Fibroblast of skin of right quadriceps (primary cell): ENCODE data around the gene ZBTB7C.

Experiments
- DNase-seq: peaks from one replicate; pipeline ENCODE4 v3.0.0-alpha.2; 2013

ZBTB7C gene

DNA sequence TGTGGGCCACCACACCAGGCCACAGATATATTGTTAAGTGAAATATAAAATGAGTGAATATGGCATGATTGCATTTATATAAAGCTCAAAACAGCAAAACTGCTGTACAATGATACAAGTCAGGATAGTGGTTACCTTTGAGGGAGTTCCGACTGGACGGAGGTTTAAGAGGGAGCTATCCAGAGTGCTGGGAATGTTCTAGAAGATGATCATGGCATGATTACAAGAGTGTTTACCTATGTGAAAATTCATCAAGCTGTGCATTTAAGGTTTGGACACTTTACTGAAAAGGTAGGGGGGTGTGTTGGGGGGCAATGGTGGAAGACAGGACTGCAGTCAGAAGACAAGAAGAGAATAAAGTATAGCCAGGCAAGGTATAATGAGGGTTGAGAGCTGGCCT lies 201.4 kb downstream of the ZBTB7C start:
- DNase-seq = no peak

DNA sequence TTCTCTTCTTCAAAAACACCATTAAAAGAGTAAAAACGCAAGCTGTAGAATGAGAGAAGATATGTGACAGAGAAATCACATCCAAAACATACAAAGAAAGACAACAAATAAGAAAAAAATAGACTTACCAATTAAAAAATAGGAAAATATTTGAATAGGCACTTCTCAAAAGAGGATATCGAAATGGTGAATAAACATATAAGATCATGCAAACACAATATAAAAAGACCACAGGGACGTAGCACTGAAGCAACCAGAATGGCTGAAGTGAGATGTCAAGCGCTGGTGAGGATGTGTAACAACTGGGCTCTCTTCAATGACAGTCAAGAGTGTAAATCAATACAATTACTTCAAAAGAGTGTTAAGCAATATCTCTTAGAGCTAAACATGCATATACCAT lies 202.3 kb downstream of the ZBTB7C start:
- no peak for DNase-seq

DNA sequence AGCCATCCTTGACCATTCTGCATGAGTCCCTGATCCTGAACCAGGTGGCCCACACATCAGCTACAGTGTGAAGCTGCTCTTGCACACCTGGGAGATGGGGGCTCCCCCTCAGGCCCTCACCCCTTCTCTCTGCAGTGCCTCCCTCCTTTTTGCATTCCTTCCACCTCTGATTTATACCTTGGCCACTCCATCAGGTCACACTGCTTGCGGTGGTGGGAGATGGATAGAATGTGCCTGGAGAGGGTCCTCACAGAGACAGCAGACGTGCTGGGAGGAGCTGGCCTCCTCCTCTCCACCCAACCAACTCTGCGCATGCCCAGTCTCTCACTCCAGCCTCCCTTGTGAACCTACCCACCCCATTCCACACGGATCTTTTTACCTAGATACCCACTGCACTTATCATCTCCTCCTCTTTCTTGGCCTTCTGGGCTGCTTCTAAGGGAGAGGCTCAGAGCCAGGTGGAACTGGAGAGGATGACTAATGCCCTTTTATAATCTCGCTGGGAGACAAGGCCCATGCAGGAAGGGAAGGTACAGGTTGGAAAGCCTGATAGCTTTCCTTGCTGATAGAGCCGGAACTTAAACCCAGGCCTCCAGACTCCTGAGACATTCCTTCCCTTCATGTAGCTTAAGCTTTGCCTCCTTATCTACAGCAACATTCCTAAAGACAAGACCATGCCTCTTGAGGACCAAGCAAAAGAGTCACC lies 205.1 kb downstream of the ZBTB7C start:
- DNase-seq = no peak

DNA sequence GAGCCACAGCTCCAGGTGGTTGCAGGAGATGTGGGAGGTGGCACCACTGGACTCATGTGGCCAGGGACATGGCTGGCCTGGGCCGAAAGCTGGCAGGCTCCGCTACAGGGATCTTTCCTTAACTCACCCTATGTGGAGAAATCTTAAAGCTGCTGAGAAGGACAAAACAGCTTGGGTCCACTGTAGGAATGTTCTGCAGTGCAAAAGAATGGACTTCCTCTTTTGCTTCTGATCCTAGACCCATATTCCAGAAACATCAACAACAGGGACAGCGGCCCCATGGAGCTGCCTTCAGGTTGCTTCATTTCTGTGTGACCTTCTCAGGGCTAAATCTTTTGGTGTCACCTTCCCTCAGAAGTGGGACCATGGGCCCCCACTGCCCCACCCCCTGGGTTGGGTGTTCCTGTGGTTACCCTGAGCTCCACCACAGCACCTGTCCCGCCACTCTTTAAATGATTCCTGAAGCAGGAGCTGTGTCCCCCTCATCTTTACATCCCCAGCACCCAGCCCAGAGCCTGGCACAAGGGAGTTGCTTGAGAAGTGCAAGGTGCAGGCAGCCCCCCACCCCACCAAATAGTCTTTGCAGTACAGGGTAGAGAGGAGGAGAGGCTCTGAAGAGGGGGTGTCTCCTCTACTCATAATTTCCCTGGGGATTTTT lies 205.8 kb downstream of the ZBTB7C start:
- DNase-seq = no peak

DNA sequence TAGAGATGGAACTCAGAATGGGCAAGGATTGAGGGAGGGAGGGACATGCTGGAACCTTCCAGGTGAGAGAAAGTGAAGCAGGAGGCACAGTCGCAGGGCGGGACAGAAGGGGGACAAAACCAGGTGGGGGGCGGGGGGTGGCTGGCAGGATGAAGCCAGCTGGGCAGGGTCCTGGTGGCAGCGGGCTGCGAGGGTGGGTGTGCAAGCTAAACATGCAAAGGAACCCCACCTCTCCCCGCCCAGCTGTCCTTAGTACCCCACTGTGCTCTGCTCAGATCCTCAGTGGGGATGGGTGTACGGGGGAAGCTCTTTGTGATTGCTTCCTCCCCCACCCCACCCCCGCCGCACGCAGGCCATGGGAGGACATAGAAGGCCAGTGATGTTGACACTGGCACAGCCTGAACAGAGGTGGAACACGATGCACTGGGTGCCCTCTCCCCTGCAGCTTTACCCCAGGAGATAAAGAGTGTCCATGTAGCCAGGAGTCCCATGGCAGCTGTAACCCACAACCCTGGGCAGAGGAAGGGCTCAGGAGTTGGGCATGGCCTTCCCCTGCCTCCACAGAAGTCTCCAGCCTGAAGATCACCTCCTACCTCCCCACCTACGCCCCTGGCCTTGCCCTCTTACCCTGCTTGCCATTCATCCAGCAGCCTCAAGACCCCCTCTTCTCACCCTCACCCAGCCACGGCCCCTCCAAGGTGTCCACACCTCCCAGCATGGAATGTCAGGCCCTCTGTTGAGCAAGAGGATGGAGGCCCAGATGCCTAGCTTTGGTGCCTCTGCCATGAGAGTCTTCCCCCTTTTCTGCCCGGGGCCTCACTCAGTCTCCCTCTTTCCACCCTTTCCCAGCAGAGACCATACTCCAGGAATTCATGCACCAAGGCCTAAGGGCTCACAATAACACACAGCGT lies 206.6 kb downstream of the ZBTB7C start:
- no peak for DNase-seq

DNA sequence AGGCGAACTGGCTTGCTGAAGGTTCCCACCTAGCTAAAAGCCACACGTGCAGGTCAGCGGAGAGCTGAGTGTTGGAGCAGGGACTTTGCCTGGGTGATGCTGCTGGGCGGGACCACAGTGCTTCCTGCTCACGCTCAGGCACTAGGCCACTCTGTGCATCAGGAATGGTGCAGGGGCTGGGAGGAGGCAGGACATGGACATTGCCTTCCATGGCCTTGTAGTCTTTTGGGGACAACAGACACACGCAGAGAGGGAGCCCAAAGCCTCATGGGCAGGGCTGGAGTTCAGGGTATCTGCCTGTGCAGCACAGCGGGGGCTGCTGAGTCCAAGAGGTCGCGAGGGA lies 207.2 kb downstream of the ZBTB7C start:
- DNase-seq = no peak

DNA sequence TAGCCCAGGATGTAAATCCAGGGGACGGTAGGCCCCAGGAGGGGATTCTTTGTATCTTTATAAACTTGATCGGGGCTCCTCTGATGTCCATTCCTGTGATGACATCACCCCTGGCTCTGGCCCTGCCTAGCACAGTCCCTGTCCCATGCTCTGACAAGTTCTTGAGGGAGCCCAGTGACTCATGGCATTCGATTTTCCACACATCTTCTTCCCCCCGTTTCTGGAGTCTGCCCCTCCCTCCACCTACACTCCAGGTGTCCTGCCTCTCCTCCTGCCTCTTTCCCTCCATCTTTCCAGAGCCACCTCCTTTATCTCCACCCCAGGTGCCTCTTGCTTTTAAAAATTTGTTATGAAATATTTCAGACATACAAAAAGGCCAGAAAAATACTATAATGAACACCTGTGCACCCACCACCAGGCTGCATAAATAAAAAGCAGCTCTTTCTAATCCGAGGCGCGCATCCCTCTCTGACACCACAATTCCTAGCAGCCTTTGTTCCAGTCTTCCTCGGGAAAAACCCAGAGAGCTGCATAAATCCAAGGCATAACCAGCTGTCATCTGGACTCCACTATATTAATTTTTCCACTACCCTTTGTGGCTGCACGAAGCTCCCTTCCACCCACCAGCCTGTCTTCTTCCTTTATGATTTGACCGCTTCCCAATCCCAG lies 207.7 kb downstream of the ZBTB7C start:
- DNase-seq = no peak

DNA sequence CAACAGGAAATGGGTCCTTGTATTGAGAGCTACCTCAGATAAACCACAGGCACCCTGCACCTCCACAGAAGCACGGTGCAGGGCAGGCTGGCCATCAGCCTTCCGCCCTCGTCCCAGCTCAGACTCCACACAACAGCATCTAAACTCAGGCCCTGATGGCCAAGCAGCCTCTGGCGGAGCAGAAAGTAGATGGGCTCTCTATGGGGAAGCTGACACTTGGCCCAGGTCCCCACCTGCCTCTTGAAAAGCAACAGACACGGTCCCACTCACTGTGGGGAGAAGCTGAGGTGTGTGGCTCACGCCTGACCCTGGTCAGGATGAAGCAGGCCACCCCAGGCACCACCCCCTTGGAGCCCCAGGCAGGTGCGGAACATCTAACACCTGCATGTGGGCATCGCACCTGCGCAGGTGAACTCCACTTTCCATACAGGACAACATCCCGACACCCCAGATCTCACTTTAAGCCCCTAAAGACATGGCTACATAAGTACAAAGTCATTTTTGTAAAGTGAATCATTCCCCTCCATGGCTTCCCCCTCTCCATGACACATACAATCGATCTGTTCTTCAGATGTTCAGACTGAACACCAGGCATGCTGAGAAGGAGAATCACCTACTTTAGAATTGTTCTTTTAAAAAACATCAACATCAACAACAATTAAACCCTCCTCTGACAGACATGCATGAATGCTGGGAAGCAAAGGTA lies 208.4 kb downstream of the ZBTB7C start:
- no peak for DNase-seq

DNA sequence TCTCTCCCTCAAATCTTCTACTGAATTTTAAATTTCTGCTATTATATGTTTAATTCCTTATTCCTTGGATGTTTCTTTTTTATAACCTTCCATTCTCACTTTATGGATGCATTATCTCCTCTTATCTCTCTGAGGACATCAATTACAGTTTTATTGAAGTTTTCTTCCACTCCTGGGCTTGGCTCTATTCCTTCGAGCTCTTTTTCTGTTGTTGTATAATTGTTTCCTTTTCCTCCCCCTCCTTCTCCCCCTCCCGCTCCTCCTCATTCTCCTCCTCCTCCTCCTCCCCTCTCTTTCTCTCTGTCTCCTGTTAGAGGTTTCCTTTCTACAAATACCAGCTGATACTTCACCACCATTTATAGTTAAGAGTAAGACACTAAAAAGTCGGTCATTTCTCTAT lies 209.8 kb downstream of the ZBTB7C start:
- DNase-seq = no peak

DNA sequence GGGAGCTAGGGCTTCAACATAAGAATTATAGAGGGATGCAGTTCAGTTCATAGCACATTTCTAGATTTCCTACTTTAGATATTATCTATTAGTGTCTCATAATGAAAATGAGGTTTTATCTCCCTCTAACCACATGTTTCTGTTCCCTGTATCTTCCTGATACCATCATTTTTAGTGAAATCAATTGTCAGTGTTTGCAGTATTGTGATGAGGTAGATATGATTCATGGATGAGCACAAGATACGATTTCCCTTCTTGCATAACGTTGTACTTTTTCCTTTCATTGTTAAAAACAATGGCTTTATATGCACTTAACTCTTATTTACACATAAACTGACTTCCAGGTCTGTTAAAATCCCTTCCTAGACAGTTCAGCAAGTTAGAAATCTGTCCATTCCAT lies 211.4 kb downstream of the ZBTB7C start:
- DNase-seq = no peak

DNA sequence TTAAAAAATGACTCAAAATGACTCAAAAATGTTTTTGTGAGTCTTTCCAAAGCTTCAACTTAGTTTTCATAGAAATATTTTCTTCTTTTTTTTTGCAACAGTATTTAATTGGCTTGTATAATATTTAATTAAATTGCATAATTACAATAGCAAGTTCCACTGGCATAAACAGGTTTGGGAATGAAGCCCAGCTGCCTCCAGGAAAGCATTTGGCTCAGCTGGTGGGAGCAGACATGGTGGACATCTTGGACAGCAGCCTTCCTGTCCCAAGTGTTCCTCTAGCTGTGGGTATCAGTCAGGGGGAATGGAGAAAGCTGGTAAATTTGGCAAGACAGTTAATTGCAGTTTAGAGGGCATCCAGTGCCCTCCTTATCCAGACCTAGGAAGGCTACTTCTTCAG lies 213.4 kb downstream of the ZBTB7C start:
- no peak for DNase-seq

DNA sequence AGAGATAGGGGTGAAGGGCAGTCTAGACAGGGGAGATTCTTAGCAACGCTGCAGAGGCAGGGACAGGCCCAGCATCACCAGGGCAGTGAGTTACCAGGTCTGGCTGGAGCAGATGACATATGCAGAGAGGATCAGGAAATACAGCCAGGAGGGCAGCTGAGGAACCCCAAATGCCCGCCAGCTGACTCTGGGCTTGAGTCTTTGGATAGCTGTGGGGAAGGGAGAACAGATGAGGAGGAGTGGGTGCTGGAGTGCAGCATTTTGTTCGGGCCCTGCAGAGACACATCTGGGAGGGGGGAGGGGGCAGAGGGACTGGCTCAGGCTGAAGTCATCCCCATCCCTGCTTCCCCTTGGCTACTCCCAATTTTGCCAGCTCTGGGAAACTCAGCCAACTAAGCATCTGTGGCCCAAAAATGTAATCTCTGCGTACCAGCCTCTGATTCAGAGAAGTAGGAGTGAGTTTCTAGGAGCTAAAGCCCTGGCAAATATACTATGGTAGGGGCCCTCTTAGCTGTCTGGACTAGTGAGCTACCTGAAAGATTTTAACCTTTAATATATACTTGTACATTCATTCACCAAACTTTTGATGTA lies 214.5 kb downstream of the ZBTB7C start:
- no peak for DNase-seq

DNA sequence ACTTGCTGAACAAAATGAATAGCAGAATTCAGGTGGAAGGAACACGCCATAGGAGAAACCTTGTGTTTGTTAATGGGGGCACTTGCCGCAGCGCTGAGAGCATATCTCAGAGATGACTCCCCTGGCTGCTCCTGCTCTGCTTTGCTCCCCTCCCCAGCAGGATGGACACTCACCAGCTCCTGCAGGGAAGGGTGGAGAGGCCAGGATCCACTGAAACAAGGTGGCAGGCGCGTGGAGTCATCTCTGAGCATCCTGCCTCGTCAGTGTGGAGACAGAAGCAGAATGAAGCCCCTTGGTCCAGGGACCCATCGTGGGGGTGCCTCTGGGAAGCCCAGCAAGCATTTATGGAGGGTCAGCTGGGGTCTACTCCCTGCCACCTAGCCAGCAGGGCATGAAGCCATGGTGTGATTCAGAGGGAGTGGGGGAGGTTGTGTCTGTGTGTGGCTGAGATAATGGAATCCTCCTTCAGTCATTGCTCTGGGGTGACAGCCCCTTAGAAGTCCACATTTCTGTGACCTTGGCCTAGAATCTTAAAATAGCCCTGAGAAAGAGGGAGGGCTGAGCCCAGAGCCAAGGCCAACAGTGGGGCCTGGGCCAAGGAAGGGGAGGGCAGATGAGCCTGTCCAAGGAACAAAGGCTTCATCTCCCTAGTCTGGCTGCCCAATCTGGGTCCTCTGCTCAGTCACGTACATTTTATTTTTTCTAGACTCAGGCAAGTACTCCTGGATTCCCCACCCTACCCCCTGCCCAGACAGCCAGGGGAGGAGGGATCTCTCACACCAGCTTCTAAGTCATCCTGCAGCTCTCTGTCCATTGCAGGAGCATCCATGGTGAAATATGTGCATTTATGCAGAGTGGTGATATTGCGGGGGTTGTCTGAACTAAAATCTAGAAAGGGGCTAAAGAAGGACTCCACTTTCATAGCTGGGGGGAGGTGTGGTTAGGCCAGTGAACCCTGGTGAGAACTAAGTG lies 215.4 kb downstream of the ZBTB7C start:
- DNase-seq = no peak

DNA sequence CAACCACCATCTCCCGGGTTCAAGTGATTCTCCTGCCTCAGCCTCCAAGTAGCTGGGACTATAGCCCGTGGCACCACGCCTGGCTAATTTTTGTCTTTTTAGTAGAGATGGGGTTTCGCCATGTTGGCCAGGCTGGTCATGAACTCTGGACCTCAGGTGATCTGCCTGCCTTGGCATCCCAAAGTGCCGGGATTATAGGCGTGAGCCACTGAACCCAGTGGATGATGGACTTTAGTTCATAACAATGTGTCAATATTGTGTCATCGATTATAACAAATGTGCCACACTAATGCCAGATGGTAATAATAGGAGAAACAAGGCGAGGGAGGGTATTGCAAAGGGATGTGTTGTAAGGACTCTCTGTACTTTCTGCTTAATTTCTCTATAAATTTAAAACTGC lies 216.6 kb downstream of the ZBTB7C start:
- DNase-seq = no peak

DNA sequence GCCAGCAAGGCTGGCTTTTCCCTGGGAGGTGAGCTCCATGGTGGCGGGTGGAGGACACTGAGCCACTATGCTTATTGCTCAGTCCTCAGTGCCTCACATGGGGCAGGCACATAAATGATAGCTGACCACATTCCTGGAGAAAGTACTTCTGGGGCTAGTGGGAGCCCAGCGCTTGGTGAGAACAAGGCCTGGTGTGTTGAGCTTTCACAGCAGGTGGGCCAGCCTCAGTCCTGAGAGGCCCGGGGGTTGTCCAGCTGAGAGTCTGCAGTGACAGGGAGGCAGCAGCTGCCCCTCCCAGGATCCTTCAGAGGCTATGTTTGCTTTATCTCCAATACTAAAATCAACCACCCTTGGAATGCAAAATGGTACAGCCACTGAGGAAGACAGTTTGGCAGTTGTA lies 217.7 kb downstream of the ZBTB7C start:
- DNase-seq = no peak

DNA sequence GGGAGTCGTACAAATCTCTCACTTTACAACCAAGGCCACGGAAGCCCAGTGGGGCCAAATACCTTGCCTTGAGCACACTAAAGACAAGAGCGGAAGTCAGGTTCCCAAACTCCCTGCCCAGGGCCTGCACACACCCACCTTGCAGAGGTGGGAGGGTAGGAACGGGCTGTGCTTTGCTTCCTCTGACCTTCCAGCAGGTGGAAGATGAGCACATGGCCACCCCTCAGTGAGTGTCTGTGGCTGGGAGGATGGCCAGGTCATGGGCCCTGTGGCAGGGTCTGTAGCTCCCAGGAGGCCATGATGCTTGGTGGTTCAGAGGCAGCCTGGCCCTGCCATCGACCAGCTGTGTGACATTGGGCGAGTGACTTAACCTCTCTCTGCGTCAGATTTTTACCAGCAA lies 218.2 kb downstream of the ZBTB7C start:
- no peak for DNase-seq

DNA sequence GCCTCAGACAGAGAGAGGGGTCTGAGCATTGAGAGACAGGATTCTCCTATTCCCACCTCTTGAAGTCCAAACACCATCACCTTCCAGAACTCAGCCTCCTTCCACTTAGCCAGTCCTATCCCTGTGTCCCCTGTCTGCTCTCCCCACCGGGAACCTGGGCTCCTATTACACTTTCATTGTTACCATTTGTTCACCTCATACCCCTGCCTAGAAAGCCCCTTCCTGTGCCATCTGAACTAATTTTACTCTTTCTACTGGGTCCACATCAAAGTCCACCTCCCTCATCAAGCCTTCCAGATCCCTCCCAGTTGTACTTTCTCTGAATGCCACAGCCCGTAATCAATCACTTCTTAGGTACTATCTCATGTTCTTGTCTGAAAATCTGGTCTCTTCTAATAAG lies 220.6 kb downstream of the ZBTB7C start:
- no peak for DNase-seq

DNA sequence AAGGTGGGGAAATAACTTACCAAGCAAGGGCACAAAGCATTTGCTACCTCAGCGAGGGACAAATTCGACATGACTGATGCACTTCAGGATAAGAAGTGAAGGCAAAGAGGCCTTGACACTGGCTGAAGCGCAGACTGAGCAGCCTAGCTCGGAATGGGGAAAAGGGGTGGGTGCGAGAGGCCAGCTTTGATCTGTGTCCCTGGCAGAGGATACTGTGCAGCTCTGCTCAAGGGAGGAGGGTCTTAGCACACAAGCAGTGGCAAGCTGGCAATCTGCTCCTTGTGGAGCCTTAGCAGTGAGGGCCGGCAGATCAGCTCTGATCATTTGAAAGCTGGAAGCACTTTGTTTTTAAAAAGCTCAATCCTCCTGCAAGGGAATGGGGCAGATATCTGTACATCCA lies 222.3 kb downstream of the ZBTB7C start:
- DNase-seq = no peak

DNA sequence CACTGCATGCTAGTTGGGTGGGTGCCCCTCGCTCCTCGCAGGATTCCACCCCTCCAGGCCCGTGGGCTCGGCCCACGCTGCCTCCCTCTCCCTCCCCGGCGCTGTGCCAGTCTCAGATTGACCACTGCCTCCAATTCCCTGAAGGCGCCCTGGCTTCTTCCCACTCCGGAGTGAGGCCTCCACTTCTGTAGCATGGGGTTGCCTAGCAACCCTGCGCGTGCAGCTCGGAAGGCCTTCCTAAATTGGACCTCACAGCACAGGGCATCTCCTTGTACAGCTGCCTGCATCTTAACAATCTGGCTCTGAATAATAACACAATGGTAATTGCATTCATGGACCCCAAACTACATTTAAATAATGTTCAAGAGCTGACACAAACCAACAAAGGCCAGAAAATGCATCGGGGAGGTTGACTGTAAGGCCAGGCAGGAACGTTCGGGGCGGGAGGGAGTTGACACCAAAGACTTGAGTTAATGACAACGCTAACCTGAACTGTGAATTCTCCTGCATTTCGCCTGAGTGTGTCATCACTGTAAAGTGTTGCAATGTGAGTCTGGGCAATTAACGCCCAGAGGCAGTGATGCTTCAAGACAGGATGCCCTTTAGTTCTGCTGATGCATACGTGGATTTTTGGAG lies 222.9 kb downstream of the ZBTB7C start:
- no peak for DNase-seq

DNA sequence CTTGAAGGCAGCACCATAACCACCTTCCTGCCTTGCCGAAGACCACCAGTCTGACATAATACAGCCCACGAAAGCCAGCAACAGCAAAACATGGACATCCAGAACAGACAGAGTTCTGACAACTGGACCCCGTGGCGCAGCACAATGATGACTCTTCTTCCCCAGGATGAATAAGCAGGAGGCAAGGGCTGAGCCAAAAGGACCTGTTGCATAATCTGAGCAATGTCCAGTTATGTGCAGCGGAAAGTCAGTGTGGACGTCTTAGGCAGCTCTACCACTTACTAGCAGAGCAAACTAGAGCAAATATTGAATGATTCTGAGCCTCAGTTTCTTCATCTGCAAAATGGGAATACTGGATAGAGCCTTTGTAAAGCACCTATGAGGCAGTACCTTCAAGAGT lies 225.1 kb downstream of the ZBTB7C start:
- no peak for DNase-seq

DNA sequence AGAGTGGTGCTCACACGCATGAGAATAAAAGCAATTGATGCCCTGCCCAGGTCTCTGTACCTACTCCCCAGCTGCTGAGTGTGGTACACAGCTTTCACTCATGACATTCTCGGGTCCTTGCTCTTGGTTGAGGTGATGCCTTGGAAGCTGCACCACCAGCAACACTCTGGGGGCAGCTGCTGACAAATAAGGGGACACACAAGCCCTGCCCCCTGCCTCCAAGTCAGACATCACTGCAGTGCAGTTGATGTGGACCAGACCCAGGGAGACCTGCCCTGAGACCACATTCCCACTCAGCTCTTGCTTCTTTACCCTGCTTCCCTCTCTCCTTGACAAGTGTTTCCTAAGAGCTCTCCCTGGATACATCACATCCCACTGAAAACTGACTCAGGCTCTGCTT lies 225.6 kb downstream of the ZBTB7C start:
- no peak for DNase-seq
